ENCODE results near the gene GPAM. TPM values are rescaled to one million over a fixed set of nuclear protein-coding genes. Genes with fewer than 3 reads are reported as not detected.

GPAM gene
- total and polyA plus RNA-seq, 2 of the 8 experiments (the other 6 are each of a cell fraction or from before 2014, with no cell fraction given): 5.5 to 15.5 TPM

DNA sequence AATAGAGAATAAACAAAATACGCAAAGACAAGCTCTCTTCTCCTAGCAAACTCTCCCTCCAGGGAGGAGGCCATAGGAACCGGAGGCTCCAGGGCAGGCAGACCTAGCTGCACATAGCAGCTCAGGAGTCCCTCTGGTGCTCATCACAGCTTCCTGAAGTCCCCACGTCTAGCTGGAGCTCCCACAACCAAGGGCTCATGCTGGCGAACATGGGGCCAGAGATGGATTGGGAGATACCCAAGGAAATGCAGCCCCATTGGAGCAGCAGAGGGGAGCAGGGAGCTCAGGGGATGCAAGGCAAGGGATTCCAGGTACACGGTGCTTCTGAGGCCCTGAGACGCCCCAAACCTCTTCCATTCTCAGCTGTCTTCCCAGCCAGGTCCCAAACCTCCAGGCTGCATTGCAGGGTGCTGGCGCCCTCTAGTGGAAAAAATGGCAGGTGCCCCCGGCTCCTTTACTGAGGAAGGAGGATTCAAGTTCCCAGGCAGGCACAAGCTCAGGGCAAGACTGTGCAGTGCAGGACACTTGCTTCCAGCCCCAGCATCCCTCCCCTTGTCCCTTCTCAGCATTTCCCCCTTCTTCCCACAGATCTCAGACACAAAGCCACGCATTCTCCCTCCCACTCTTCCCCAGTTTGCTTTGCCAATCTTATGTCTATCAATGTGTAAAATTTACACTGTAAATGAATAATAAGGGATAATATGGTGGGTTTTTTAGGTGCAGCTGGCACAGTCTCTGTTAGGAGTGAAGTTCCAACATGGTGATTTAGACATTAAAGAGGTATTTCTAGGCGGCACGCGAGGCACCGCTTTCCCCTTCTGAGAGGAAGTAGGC lies 46.2 kb downstream of the GPAM start (continued):
- TF ChIP-seq JUND (IDR thresholded peaks at IDR 0.05; ENCODE audit: low read length) (no peak), NRF1 (IDR thresholded peaks at IDR 0.05; ENCODE audit: low read depth, low read length) (no peak), POLR2A (IDR thresholded peaks at IDR 0.05; ENCODE audit: control extremely low read depth in 1 of 2, low read depth in 2 of 2, low read length in 2 of 2) (no peak), ZNF274 (IDR thresholded peaks at IDR 0.05; ENCODE audit: borderline replicate concordance, extremely low read depth, low read length) (no peak), RNF2 (IDR thresholded peaks at IDR 0.05; ENCODE audit: borderline replicate concordance, low read depth, low read length, missing control alignments, poor library complexity, severe bottlenecking) (no peak)

All from H1 (cell line).